WTC11 (cell line): ENCODE results near the gene ADCY1. TPM values are rescaled to one million over a fixed set of nuclear protein-coding genes. Genes with fewer than 3 reads are reported as not detected.
"Not testable (repeated sequence)": the region's sequence is repeated elsewhere in the genome, so short reads cannot be mapped to it uniquely, and the experiment has no call there.

Source experiments
- ATAC-seq: fragments of 200-7000 bp; cut with Tn5 transposase; 2 replicates; pipeline ENCODE4 v1.10.0; 2021; ENCODE audit warnings: mild to moderate bottlenecking, moderate library complexity
- CTCF ChIA-PET: fragments of 300-600 bp; sonication (Branson Sonifier 250); formaldehyde crosslinking; loops from one replicate; lab custom pipeline; 2021; ENCODE audit warnings: antibody characterized with exemption; lab: Charles Lee
- POLR2A ChIA-PET: fragments of 350-600 bp; sonication (Branson Sonifier 250); formaldehyde crosslinking; loops from one replicate; lab custom pipeline; 2021; ENCODE audit warnings: antibody characterized with exemption; lab: Charles Lee
- DNase-seq: peaks from one replicate; pipeline ENCODE4 v3.0.0; 2021; ENCODE audit warnings: low spot score
- H3K27ac Mint-ChIP-seq: 2 replicates; pipeline ENCODE4 v1.8.0; 2021; ENCODE audit warnings: mixed read lengths
- H3K27me3 Mint-ChIP-seq: 2 replicates; pipeline ENCODE4 v1.8.0; 2021; ENCODE audit warnings: low read depth, mild to moderate bottlenecking, moderate library complexity, mixed read lengths
- H3K36me3 Mint-ChIP-seq: 2 replicates; pipeline ENCODE4 v1.8.0; 2021; ENCODE audit warnings: mixed read lengths
- H3K4me1 Mint-ChIP-seq: 2 replicates; pipeline ENCODE4 v1.8.0; 2022; ENCODE audit warnings: mixed read lengths
- H3K4me3 Mint-ChIP-seq: 2 replicates; pipeline ENCODE4 v1.8.0; 2021; ENCODE audit warnings: mild to moderate bottlenecking, moderate library complexity, mixed read lengths
- H3K9me3 Mint-ChIP-seq: 2 replicates; pipeline ENCODE4 v1.8.0; 2021; ENCODE audit warnings: mixed read lengths
- ATF6 ChIP-seq: sonication (generic); formaldehyde crosslinking; IDR thresholded peaks from 2 replicates; pipeline ENCODE4 v1.8.1; 2023; ENCODE audit warnings: mild to moderate bottlenecking, missing genetic modification reagents
- E2F4 ChIP-seq: sonication (generic); formaldehyde crosslinking; IDR thresholded peaks from 2 replicates; pipeline ENCODE4 v1.8.1; 2022; ENCODE audit warnings: low read depth, mild to moderate bottlenecking, moderate library complexity, missing genetic modification reagents, borderline replicate concordance
- ERG ChIP-seq: fragments of 250-450 bp; sonication (Bioruptor Pico); IDR thresholded peaks from 2 replicates; pipeline ENCODE4 v1.8.0; 2021; ENCODE audit warnings: mild to moderate bottlenecking
- ESRRA ChIP-seq: sonication (generic); formaldehyde crosslinking; IDR thresholded peaks from 2 replicates; pipeline ENCODE4 v1.8.1; 2022; ENCODE audit warnings: mild to moderate bottlenecking, missing genetic modification reagents, borderline replicate concordance
- FOXK1 ChIP-seq: sonication (generic); formaldehyde crosslinking; IDR thresholded peaks from 2 replicates; pipeline ENCODE4 v1.8.0; 2022; ENCODE audit warnings: mild to moderate bottlenecking, moderate library complexity, missing genetic modification reagents
- FOXP1 ChIP-seq: sonication (generic); formaldehyde crosslinking; IDR thresholded peaks from 2 replicates; pipeline ENCODE4 v1.8.0; 2022; ENCODE audit warnings: missing genetic modification reagents, mild to moderate bottlenecking, moderate library complexity, borderline replicate concordance
- FOXP4 ChIP-seq: sonication (generic); formaldehyde crosslinking; IDR thresholded peaks from 2 replicates; pipeline ENCODE4 v1.8.0; 2022; ENCODE audit warnings: mild to moderate bottlenecking, missing genetic modification reagents
- GRHL2 ChIP-seq: fragments of 250-450 bp; sonication (Bioruptor Pico); IDR thresholded peaks from 2 replicates; pipeline ENCODE4 v1.8.0; 2022; ENCODE audit warnings: mild to moderate bottlenecking, moderate library complexity; ENCODE audit not compliant: insufficient replicate concordance, severe bottlenecking
- MLX ChIP-seq: sonication (generic); formaldehyde crosslinking; IDR thresholded peaks from 2 replicates; pipeline ENCODE4 v1.8.1; 2023; ENCODE audit warnings: mild to moderate bottlenecking, missing genetic modification reagents, moderate library complexity
- NFYB ChIP-seq: sonication (generic); formaldehyde crosslinking; conservative IDR thresholded peaks from 2 replicates; pipeline ENCODE4 v1.8.0; 2022; ENCODE audit warnings: low read depth, missing genetic modification reagents
- PRRX2 ChIP-seq: fragments of 250-450 bp; sonication (Bioruptor Pico); IDR thresholded peaks from 2 replicates; pipeline ENCODE4 v1.8.0; 2021; ENCODE audit warnings: mild to moderate bottlenecking
- SMAD3 ChIP-seq: sonication (generic); formaldehyde crosslinking; IDR thresholded peaks from 2 replicates; pipeline ENCODE4 v1.8.0; 2022; ENCODE audit warnings: missing genetic modification reagents, mild to moderate bottlenecking, borderline replicate concordance
- TP53 ChIP-seq: sonication (generic); formaldehyde crosslinking; IDR thresholded peaks from 2 replicates; pipeline ENCODE4 v1.8.1; 2023; ENCODE audit warnings: mild to moderate bottlenecking, missing genetic modification reagents
- ZNF232 ChIP-seq: sonication (generic); formaldehyde crosslinking; IDR thresholded peaks from 2 replicates; pipeline ENCODE4 v1.8.0; 2022; ENCODE audit warnings: mild to moderate bottlenecking, missing genetic modification reagents
- ZNF423 ChIP-seq: fragments of 250-450 bp; sonication (Bioruptor Pico); IDR thresholded peaks from 2 replicates; pipeline ENCODE4 v2.1.2; 2022; ENCODE audit warnings: mild to moderate bottlenecking, moderate library complexity
- ZNF425 ChIP-seq: fragments of 250-450 bp; sonication (Bioruptor Pico); conservative IDR thresholded peaks from 2 replicates; pipeline ENCODE4 v1.9.0; 2021; ENCODE audit warnings: mild to moderate bottlenecking
- ZNF532 ChIP-seq: fragments of 250-450 bp; sonication (Bioruptor Pico); IDR thresholded peaks from 2 replicates; pipeline ENCODE4 v1.9.0; 2021; ENCODE audit warnings: mild to moderate bottlenecking, borderline replicate concordance
- ZSCAN18 ChIP-seq: fragments of 250-450 bp; sonication (Bioruptor Pico); IDR thresholded peaks from 2 replicates; pipeline ENCODE4 v2.1.2; 2022; ENCODE audit warnings: mild to moderate bottlenecking, moderate library complexity
- total RNA-seq: library from RNA; stranded (reverse); gene quantifications from 3 replicates; pipeline ENCODE4 v1.2.3, GENCODE V29; 2021

The ADCY1 gene
- total RNA-seq, 1 experiment from 2014 or later: 29.0 TPM

- DNase-seq (no peak), ATAC-seq (peak; percentile 66)
- ChIA-PET POLR2A (no interaction called here), CTCF (interaction anchor here (1.0 kb wide), 1 partner anchor 59 kb away, joined by 3 read pairs; no protein-coding TSS in a partner anchor)
- TF ChIP-seq ZNF232 (CRISPR knock-in tag): no peak
- no peak for TF ChIP-seq ERG (CRISPR knock-in tag)
- no peak for TF ChIP-seq FOXP4 (CRISPR knock-in tag)
- no peak for TF ChIP-seq PRRX2 (CRISPR knock-in tag)
- TF ChIP-seq FOXP1 (CRISPR knock-in tag): no peak
- TF ChIP-seq ZNF423 (CRISPR knock-in tag): no peak
- no peak for TF ChIP-seq ZSCAN18
- no peak for TF ChIP-seq MLX (CRISPR knock-in tag)
- TF ChIP-seq ZNF532 (CRISPR knock-in tag): no peak
- TF ChIP-seq TP53 (CRISPR knock-in tag): no peak
- TF ChIP-seq ZNF425 (CRISPR knock-in tag): no peak
- no peak for TF ChIP-seq SMAD3 (CRISPR knock-in tag)
- no peak for TF ChIP-seq ESRRA (CRISPR knock-in tag)
- no peak for TF ChIP-seq E2F4
- TF ChIP-seq FOXK1: no peak
- TF ChIP-seq GRHL2 (CRISPR knock-in tag): no peak
- TF ChIP-seq NFYB (CRISPR knock-in tag): no peak
- TF ChIP-seq ATF6 (CRISPR knock-in tag): no peak
- Mint-ChIP-seq H3K4me3 (no peak overlapping the region), H3K27me3 (no peaks in the 10 kb centered on the region), H3K27ac (no peak overlapping the region), H3K9me3 (peaks cover 14% of the 10 kb centered on the region), H3K4me1 (peaks cover 4% of the 10 kb centered on the region; the same call in 1 of the 2 replicates), H3K36me3 (peaks cover 32% of the 10 kb centered on the region)
These were observed 147.8 kb downstream of the ADCY1 start for GRCh38 chr7:45721686-45722598.

GRCh38 chr7:45725231-45725630, 151.1 kb downstream of the ADCY1 start:
- ATAC-seq, H3K4me3 Mint-ChIP-seq, DNase-seq, POLR2A ChIA-PET, CTCF ChIA-PET, H3K27me3 Mint-ChIP-seq, H3K4me1 Mint-ChIP-seq, H3K27ac Mint-ChIP-seq: not testable (repeated sequence)
- Mint-ChIP-seq H3K9me3 (peaks cover 20% of the 10 kb centered on the region), H3K36me3 (peaks cover 45% of the 10 kb centered on the region)
